ENCODE measurements around the gene HMX2. TPM values are rescaled to one million over a fixed set of nuclear protein-coding genes. Genes with fewer than 3 reads are reported as not detected.

The HMX2 gene
- total RNA-seq, 2 donors from 2014 or later, result not detected

DNA sequence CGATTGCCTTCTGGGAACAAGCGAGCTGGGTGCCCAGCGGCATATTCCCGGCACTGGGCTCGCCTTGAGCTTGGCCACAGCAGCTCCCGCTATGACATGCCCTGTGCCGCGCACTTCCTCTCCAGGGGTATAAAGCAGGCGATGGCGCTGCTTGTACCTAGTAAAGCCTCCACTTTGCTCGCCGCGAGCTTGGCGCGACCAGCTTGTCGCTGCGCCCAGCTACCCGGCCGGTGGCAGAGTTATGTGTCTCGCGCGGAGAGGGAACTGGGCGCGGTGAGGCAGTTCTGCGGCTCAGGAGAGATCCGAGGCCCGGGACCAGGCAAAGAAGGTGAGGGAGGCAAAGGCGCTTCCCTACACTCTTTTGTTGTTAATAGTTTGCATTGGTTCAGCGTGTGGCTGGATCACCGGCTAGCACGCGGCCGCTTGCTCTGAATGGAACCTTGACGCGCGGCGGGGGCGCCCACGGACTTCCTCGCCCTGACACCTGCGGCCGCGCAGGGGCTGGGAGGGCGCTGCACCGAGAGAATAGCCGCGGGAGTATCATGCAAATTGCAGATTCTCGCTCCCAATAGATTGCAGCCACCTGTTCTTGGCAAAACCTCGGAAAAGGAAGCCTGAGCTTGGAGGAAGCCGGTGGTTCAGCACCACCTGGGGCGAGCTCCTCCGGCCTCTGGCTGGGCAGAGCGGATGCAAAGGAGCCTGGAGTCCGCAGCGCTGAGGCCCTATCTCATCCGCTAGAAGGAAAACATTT lies 3.2 kb downstream of the HMX2 start:
- Histone ChIP-seq H3K9ac (ENCODE audit: extremely low read depth, low read length, poor library complexity, severe bottlenecking) (no peak overlapping the region), H3K4me3 (ENCODE audit: low read length) (peak overlapping the region; percentile 71), H3K36me3 (ENCODE audit: control insufficient read depth, insufficient read depth, low read length) (peaks cover 12% of the 10 kb centered on the region), H3K27ac (ENCODE audit: low read depth, low read length) (no peak overlapping the region), H3K9me3 (ENCODE audit: control insufficient read depth, low read length) (no peaks in the 10 kb centered on the region), H3K27me3 (ENCODE audit: control insufficient read depth, insufficient read depth, low read length, poor library complexity, severe bottlenecking) (peaks cover 75% of the 10 kb centered on the region), H3K4me1 (ENCODE audit: control insufficient read depth, insufficient read depth, low read length) (peaks cover 3% of the 10 kb centered on the region)
- WGBS, 2 experiments (ENCODE audit: insufficient coverage in 1 of 2, insufficient read length in 1 of 2), result 1% methylated on average over 20 to 56 of the region's 56 CpGs
- peak; percentile 86 for DNase-seq
- Mint-ChIP-seq H3K36me3 (ENCODE audit: low read depth) (peaks cover 8% of the 10 kb centered on the region), H3K4me1 (peaks cover 19% of the 10 kb centered on the region), H3K27me3 (ENCODE audit: insufficient read depth) (peaks cover 74% of the 10 kb centered on the region), H3K27ac (no peak overlapping the region), H3K9me3 (no peaks in the 10 kb centered on the region), H3K4me3 (peak overlapping the region; percentile 59)
- TF ChIP-seq, protein P1, sequence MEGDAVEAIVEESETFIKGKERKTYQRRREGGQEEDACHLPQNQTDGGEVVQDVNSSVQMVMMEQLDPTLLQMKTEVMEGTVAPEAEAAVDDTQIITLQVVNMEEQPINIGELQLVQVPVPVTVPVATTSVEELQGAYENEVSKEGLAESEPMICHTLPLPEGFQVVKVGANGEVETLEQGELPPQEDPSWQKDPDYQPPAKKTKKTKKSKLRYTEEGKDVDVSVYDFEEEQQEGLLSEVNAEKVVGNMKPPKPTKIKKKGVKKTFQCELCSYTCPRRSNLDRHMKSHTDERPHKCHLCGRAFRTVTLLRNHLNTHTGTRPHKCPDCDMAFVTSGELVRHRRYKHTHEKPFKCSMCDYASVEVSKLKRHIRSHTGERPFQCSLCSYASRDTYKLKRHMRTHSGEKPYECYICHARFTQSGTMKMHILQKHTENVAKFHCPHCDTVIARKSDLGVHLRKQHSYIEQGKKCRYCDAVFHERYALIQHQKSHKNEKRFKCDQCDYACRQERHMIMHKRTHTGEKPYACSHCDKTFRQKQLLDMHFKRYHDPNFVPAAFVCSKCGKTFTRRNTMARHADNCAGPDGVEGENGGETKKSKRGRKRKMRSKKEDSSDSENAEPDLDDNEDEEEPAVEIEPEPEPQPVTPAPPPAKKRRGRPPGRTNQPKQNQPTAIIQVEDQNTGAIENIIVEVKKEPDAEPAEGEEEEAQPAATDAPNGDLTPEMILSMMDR (conservative IDR thresholded peaks at IDR 0.05), result no peak

DNA sequence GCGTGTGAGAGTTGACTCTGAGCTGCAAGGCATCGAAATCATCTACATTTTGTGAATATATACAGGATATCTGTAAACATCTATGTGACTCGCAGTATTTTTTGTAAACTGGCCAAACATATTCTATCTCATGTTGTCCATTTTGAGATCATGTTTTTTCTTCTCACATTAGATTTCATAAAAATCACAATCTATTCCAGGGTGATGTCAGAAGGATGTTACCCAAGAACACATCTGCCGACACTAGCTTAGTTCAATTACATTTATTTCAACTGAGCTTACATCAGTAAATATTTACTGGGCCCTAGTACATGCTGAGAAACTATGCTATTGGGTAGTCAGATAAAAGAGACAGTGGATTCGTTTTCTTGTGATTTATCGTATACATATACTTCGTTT lies 3.8 kb downstream of the HMX2 start:
- Histone ChIP-seq H3K36me3 (ENCODE audit: control insufficient read depth, insufficient read depth, low read length) (peaks cover 17% of the 10 kb centered on the region), H3K27ac (ENCODE audit: low read depth, low read length) (no peak overlapping the region), H3K9me3 (ENCODE audit: control insufficient read depth, low read length) (no peaks in the 10 kb centered on the region), H3K9ac (ENCODE audit: extremely low read depth, low read length, poor library complexity, severe bottlenecking) (no peak overlapping the region), H3K4me1 (ENCODE audit: control insufficient read depth, insufficient read depth, low read length) (peaks cover 3% of the 10 kb centered on the region), H3K4me3 (ENCODE audit: low read length) (peak overlapping the region; percentile 71), H3K27me3 (ENCODE audit: control insufficient read depth, insufficient read depth, low read length, poor library complexity, severe bottlenecking) (peaks cover 69% of the 10 kb centered on the region)
- peaks cover 18% of the 10 kb centered on the region for H3K4me1 Mint-ChIP-seq
- peaks cover 14% of the 10 kb centered on the region for H3K36me3 Mint-ChIP-seq (ENCODE audit: low read depth)
- peak overlapping the region; percentile 59 for H3K4me3 Mint-ChIP-seq
- peaks cover 70% of the 10 kb centered on the region for H3K27me3 Mint-ChIP-seq (ENCODE audit: insufficient read depth)
- DNase-seq, result no peak
- no peaks in the 10 kb centered on the region for H3K9me3 Mint-ChIP-seq
- TF ChIP-seq, protein P1 (conservative IDR thresholded peaks at IDR 0.05), result no peak
- 37 to 44% methylated on average over 5 to 6 of the region's 7 CpGs for WGBS, 2 experiments (ENCODE audit: insufficient coverage in 1 of 2, insufficient read length in 1 of 2)
- H3K27ac Mint-ChIP-seq, result no peak overlapping the region

DNA sequence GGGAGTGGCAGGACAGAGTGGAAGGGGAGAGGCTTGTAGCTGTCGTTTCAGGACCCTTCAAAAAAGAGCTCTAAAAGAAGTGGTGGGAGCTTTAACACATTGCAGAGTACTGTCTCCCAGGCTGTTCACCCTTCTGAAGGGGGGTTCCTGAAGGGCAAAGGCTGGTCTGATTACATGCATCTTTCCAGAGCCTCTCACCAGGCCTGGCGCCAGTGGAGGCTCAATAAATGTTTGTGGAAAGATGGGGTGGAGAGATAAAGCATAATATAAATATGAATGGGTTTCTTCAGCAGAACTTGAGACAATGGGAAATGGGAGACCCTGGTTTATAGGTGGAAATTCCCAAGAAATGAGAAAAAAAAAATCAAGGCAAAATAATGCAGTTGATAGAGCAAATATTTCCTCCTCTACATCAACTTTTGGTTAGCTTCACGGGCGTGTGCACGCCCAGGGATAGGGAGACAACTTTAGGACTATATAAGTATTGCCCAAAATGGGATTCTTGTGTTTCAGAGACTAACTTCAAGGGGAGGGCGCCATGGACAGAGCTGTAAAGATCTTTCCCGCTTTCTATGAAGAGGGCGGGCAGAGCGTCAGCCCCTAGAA lies 5.7 kb downstream of the HMX2 start:
- Histone ChIP-seq H3K9ac (ENCODE audit: extremely low read depth, low read length, poor library complexity, severe bottlenecking) (no peak overlapping the region), H3K27ac (ENCODE audit: low read depth, low read length) (no peak overlapping the region), H3K4me3 (ENCODE audit: low read length) (no peak overlapping the region), H3K4me1 (ENCODE audit: control insufficient read depth, insufficient read depth, low read length) (peaks cover 3% of the 10 kb centered on the region), H3K27me3 (ENCODE audit: control insufficient read depth, insufficient read depth, low read length, poor library complexity, severe bottlenecking) (peaks cover 51% of the 10 kb centered on the region), H3K36me3 (ENCODE audit: control insufficient read depth, insufficient read depth, low read length) (peaks cover 34% of the 10 kb centered on the region), H3K9me3 (ENCODE audit: control insufficient read depth, low read length) (no peaks in the 10 kb centered on the region)
- Mint-ChIP-seq H3K36me3 (ENCODE audit: low read depth) (peaks cover 31% of the 10 kb centered on the region), H3K4me1 (peaks cover 16% of the 10 kb centered on the region), H3K4me3 (peak overlapping the region; percentile 96), H3K27ac (no peak overlapping the region), H3K9me3 (no peaks in the 10 kb centered on the region), H3K27me3 (ENCODE audit: insufficient read depth) (peaks cover 51% of the 10 kb centered on the region)
- 50 to 72% methylated on average over 3 to 9 of the region's 9 CpGs for WGBS, 2 experiments (ENCODE audit: insufficient coverage in 1 of 2, insufficient read length in 1 of 2)
- DNase-seq, result no peak
- TF ChIP-seq, protein P1 (conservative IDR thresholded peaks at IDR 0.05), result no peak

Measured in endodermal cell (in vitro differentiated cells).